Measurements from ENCODE around the gene ARFGAP3.

Gene ARFGAP3

DNA sequence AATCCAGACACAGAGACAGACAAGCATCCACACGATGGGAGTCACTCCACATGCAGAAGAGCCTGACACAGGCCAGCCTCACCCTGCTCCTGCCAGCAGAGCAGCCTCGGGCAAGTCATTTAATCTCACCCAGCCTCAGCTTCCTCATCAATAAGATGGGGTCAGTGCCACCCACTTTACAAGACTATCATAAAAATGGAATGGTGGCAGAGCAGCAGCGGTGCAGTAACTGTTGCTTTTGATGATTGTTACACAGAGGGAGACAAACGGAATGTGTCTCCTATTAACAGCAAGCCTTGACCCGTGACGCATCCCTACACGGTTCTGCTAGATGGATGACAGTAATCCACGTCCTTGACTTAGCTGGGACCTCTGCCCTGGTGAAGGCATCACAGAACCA, 26.0 kb upstream of the ARFGAP3 start:
- no peak for DNase-seq

- DNase-seq: no peak
These were observed 25.0 kb upstream of the ARFGAP3 start for GRCh38 chr22:42881982-42882656.

- DNase-seq: no peak
These were observed 24.2 kb upstream of the ARFGAP3 start for GRCh38 chr22:42881298-42881697.

- no peak for DNase-seq
These were observed 23.7 kb upstream of the ARFGAP3 start for GRCh38 chr22:42880815-42881214.

- DNase-seq: no peak
These were observed 22.4 kb upstream of the ARFGAP3 start for GRCh38 chr22:42879371-42880021.

- DNase-seq: no peak
These were observed 21.7 kb upstream of the ARFGAP3 start for GRCh38 chr22:42878561-42879305.

DNA sequence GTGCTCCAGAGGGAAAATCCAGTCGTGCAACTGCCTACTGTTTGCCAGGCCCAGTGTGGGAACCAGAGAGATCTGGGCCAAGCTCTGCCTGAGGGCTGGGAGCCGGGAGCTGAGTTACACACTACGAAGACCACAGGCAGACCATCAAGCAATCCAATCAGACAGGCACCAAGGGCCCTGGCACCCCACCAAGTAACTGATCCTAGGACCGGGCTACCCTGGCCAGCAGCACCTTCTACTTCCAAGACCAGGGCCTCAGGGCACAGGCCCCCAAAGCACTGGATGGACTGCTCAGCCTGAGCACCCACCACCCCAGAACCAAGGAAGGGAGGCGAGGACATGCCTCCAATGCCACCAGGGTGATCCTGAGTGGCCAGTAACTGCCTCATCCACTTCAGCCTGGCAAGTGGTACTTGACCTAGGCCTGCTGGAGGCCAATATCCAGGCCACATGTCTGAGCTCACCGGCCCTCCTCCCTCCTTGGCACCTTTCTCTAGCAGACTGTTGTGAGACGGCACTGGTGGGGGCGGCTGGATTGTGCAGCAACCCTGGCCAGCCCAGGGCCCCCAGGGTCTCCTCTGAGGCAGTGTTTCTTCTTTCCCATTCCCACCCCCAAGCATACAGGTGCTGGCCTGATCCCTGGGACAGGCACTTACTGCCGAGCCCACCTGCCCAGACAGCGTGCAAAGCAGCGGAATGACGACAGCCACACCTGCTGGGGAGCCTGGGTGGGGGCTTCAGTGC, 20.7 kb upstream of the ARFGAP3 start:
- no peak for DNase-seq

DNA sequence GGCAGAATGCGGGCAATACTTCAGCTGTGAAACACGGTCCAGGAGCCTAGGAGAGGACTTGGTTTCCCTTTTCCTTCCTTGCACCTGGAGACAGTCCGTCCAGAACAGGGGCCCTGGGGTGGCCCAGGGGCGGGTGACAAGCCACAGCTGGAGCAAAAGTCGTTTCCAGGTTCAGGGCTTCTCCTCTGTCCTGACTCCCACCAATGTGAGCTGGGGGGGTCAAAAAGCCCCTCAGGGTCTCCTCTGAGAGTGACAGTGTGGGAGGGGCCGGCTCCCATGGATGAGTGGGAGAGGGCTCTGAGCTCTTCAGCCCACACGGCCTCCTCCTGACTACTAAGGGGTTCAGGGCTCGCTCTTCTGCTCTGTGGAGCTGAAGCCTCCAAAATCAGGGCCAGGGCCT, 20.1 kb upstream of the ARFGAP3 start:
- DNase-seq: no peak

- DNase-seq: no peak
These were observed 19.0 kb upstream of the ARFGAP3 start for GRCh38 chr22:42876041-42876440.

GRCh38 chr22:42874010-42874409, 16.9 kb upstream of the ARFGAP3 start:
- DNase-seq: no peak

GRCh38 chr22:42873356-42873755, 16.3 kb upstream of the ARFGAP3 start:
- DNase-seq: no peak

GRCh38 chr22:42872821-42873220, 15.7 kb upstream of the ARFGAP3 start:
- no peak for DNase-seq

DNA sequence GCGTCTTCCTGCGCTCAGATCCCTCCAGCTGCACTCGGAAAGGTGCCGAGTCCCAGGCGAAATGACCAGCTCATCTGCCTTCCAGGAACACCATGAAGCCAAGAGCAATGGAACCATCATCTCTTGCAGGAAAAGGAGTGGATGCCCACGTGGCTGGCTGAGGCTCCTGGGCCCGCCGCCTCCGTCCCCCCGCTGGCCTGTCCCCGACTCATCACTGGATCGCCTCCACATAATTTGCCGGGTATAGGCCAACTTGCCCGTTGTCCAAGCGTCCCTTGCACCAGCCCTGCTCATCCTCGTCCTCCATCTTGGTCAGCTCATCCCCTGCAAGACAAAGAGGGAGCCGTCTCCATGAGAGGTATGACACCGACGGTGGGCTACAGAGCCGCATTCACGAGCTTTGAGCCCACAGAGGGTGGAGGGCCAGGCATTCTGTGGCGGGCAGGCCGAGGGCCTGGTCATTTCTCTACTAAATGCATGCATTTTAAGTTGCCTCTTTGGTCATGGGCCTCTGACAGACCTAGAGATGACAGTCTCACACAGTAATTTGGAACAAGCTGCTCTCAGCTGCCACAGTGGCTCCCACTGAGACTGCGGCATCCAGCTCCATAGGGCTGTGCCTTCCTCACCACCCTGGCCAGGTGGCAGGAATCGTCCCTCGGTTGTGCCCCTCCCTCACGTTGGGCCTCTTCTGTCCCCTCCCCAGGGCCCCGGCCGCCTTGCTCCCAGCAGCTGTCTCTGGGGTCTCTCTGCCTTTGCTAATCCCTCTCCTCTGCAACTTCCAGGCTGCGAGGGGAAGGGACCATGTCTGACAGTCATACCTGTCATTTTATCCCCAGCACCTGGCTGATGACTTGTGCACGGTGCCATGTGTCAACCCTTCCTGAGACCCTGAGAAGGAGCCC, 14.3 kb upstream of the ARFGAP3 start:
- DNase-seq: no peak

DNA sequence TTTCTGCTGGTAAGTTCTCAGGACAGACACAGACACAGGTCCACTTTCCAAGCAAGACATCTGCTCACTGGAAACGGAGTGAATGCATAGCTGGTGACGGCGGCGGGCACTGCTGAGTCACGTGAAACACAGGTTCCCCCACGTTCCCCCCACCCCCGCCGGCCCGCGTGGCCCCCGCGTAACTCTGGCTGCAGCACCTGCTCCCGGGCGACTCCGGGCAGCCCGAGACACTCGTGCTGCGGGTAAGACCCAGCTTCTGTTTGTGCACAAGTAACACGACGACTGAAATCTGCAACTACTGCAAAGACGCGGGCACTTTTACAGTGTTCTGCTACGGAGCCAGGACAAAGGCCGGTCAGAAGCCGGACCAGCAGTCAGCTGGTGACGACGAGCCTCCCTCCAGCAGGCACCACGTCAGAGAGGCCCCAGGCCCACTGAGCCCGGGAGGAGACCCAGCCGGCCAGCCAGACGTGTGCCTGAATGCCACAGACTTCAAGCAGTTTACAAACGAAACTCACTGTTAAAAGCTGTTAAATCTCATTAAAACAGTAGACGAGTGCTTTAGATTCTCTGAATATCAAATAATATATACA, 12.9 kb upstream of the ARFGAP3 start:
- no peak for DNase-seq

- no peak for DNase-seq
These were observed 12.4 kb upstream of the ARFGAP3 start for GRCh38 chr22:42869463-42869862.

- DNase-seq: no peak
These were observed 11.7 kb upstream of the ARFGAP3 start for GRCh38 chr22:42868751-42869251.

DNA sequence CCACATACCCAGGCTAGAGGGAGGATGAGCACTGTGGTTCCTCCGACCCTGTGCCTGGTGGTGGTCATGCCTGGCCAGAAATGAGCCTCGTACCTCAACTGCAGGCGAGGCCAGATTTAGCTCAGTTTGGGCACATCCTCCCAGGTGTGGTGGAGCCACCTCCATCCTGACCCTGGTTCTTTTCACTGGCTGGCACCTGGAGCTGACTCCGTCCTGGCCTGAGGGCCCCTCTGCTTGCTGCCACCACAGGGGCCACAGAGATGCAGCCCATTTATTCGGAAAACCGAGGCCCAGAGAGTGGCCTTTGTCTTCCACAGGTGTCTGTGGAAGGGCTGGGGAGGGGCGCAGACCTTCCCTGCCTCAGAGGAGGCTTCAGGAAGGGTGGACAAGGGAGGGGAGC, 9.0 kb upstream of the ARFGAP3 start:
- DNase-seq: no peak

DNA sequence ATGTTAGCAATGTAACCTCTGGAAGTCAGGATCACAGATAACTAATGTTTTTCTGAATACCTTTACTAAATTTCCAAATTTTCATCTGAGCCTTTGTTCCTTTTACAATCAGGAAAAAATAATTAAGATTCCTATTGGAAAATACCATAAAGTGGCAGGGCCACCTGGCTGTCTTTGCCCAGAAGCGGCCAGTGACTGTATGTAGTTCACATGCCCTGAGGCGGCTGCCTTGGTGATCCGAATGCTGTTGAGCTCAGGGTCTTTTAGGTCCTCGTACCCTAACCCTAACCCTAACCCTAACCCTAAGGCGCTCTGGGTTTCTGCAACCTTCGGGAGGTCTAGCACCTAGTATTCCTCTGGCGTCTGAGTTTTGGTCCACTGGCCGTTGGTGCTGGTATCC, 8.5 kb upstream of the ARFGAP3 start:
- no peak for DNase-seq

DNA sequence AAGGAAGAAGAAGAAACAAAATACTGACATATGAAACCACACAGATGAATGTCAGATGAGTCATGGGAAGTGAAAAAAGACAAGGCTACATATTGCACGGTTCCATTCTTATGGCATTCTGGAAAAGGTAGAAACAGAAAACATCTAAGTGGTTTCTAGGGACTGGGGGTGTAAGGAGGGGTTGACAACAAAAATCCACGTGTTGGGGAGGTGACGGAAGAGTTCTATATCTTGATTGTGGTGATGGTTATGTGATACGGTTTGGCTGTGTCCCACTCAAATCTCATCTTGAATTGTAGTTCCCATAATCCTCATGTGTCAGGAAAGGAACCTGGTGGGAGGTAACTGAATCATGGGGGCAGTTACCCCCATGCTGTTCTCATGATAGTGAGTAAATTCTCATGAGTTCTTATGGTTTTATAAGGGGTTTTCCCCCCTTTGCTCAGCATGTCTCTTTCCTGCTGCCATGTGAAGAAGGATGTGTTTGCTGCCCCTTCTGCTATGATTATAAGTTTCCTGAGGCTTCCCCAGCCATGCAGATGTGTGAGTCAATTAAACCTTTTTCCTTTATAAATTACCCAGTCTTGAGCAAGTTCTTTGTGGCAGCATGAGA, 6.4 kb upstream of the ARFGAP3 start:
- DNase-seq: no peak

GRCh38 chr22:42862045-42862734, 5.1 kb upstream of the ARFGAP3 start:
- DNase-seq: no peak

- DNase-seq: no peak
These were observed 3.9 kb upstream of the ARFGAP3 start for GRCh38 chr22:42860968-42861367.
